Measurements from ENCODE around the gene EMC8.

EMC8 gene

GRCh38 chr16:85799497-85800320, at the start of gene EMC8, which contains the start of gene COX4I1:
EMC8 (minus strand) TSS chr16:85799544; CDS start chr16:85799295, 249 bp downstream.
COX4I1 (plus strand) TSS chr16:85799695; CDS start chr16:85801206, 1,511 bp downstream.
- peak within 1 kb of the TSS; percentile 92 for H3K4me3 ChIP-seq (ENCODE audit: low read length)
- no peak for TF ChIP-seq ZNF274 (IDR thresholded peaks at IDR 0.05; ENCODE audit: low read depth, low read length)

- TF ChIP-seq ZNF274 (IDR thresholded peaks at IDR 0.05; ENCODE audit: low read depth, low read length), result no peak
These were observed 49.6 kb upstream of the EMC8 start for GRCh38 chr16:85848986-85849385.

GRCh38 chr16:85847681-85848601, 48.6 kb upstream of the EMC8 start:
- TF ChIP-seq ZNF274 (IDR thresholded peaks at IDR 0.05; ENCODE audit: low read depth, low read length), result no peak
- H3K4me3 ChIP-seq (ENCODE audit: low read length), result no peak overlapping the region

More at GRCh38 chr16:85848986-85849385, 49.6 kb upstream of the EMC8 start:
- no peak overlapping the region for H3K4me3 ChIP-seq (ENCODE audit: low read length)

DNA sequence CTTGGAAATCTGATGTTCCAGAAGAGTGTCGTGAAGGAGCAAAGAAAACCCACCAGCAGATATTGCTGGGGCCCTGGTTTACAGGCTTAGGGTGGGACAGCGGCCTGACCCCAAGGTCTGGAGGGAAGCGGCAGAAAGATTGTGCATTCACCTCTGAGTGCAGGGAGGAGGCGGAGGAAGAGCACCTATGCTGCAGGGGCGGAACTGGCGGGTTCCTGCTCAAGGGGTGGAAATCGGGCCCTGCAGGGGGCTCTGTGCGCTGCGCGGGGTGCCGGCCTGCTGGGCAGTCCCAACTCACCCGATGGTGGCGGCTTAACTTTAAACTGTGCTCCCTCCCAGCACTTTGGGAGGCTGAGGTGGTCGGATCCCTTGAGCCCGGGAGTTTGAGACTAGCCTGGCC, 47.7 kb upstream of the EMC8 start:
- H3K4me3 ChIP-seq (ENCODE audit: low read length), result no peak overlapping the region
- TF ChIP-seq ZNF274 (IDR thresholded peaks at IDR 0.05; ENCODE audit: low read depth, low read length), result no peak

DNA sequence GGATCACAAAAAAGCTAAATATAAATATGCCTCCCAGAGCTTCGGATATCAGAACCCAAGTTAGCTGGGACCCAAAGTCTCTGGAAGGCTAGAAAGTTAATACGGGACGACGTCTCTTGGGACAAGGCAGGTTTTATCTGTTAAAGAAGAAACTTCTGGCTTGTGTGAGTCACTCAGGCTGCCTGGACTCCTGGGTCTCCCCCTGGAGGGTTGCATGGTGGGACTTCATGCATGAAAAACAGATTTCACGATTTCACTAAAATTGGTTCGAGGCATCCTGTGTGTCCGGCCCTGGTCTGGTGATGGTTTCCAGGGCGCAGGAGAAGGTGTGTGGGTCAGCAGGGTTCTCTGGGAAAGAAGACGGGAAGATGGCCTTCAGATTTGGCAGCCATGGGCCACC, 47.1 kb upstream of the EMC8 start:
- no peak overlapping the region for H3K4me3 ChIP-seq (ENCODE audit: low read length)

GRCh38 chr16:85845266-85845665, 45.9 kb upstream of the EMC8 start:
- no peak for TF ChIP-seq ZNF274 (IDR thresholded peaks at IDR 0.05; ENCODE audit: low read depth, low read length)
- H3K4me3 ChIP-seq (ENCODE audit: low read length), result no peak overlapping the region

More for the DNA sequence above, 47.1 kb upstream of the EMC8 start:
- no peak for TF ChIP-seq ZNF274 (IDR thresholded peaks at IDR 0.05; ENCODE audit: low read depth, low read length)

GRCh38 chr16:85844786-85845185, 45.4 kb upstream of the EMC8 start:
- no peak for TF ChIP-seq ZNF274 (IDR thresholded peaks at IDR 0.05; ENCODE audit: low read depth, low read length)
- H3K4me3 ChIP-seq (ENCODE audit: low read length), result no peak overlapping the region

DNA sequence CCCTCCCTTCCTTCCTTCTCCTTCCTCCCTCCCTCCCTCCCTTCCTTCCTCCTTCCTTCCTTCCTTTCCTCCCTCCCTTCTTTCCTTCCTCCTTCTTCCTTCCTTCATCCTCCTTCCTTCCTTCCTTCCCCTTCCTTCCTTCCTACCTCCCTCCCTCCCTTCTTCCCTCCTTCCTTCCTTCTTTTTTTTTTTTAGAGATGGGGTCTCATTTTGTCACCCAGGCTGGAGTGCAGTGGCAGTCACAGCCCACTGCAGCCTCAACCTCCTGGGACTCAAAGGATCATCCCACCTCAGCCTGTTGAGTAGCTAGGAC, 44.8 kb upstream of the EMC8 start:
- no peak overlapping the region for H3K4me3 ChIP-seq (ENCODE audit: low read length)
- TF ChIP-seq ZNF274 (IDR thresholded peaks at IDR 0.05; ENCODE audit: low read depth, low read length), result no peak

DNA sequence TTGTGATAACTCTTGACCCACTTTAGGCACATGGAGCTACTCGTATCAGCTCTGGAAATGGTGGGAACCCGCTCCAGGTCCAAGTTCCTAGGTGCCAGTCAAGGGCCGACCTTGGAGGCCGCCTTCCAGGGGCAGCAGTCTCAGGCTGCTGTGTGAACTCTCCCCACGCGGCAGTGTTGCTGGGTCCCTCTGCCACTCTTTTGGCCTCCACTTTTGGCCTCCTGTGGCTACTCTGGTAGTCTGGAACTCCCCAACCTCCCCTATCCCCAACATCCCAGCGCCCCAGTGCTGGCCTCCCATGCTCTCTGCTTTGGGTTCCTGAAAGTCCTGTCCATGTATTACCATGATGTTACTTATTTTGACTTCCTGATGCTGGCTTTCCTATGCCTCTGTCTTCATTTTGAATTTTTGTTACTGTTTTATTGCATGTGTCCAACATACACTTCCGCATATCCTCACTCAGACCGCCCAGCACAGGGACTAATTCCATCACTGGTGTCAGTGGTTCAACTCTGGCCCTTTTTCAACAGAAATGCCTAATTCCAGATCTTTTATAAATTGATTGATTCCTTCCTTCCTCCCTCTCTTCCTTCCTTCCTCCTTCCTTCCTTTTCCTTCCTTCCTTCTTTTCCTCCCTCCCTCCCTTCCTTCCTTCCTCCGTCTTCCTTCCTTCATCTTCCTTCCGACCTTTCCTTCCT, 44.3 kb upstream of the EMC8 start:
- H3K4me3 ChIP-seq (ENCODE audit: low read length), result no peak overlapping the region
- TF ChIP-seq ZNF274 (IDR thresholded peaks at IDR 0.05; ENCODE audit: low read depth, low read length), result no peak

GRCh38 chr16:85842848-85843247, 43.5 kb upstream of the EMC8 start:
- no peak overlapping the region for H3K4me3 ChIP-seq (ENCODE audit: low read length)

GRCh38 chr16:85842435-85842834, 43.1 kb upstream of the EMC8 start:
- no peak for TF ChIP-seq ZNF274 (IDR thresholded peaks at IDR 0.05; ENCODE audit: low read depth, low read length)
- no peak overlapping the region for H3K4me3 ChIP-seq (ENCODE audit: low read length)

More at GRCh38 chr16:85842848-85843247, 43.5 kb upstream of the EMC8 start:
- TF ChIP-seq ZNF274 (IDR thresholded peaks at IDR 0.05; ENCODE audit: low read depth, low read length), result no peak

- TF ChIP-seq ZNF274 (IDR thresholded peaks at IDR 0.05; ENCODE audit: low read depth, low read length), result no peak
- no peak overlapping the region for H3K4me3 ChIP-seq (ENCODE audit: low read length)
These were observed 41.5 kb upstream of the EMC8 start for GRCh38 chr16:85840801-85841200.

GRCh38 chr16:85840395-85840794, 41.1 kb upstream of the EMC8 start:
- H3K4me3 ChIP-seq (ENCODE audit: low read length), result no peak overlapping the region
- no peak for TF ChIP-seq ZNF274 (IDR thresholded peaks at IDR 0.05; ENCODE audit: low read depth, low read length)

GRCh38 chr16:85839681-85840240, 40.4 kb upstream of the EMC8 start:
- no peak overlapping the region for H3K4me3 ChIP-seq (ENCODE audit: low read length)
- no peak for TF ChIP-seq ZNF274 (IDR thresholded peaks at IDR 0.05; ENCODE audit: low read depth, low read length)
